H1 (cell line): ENCODE results near the gene MAPK8. TPM values are rescaled to one million over a fixed set of nuclear protein-coding genes. Genes with fewer than 3 reads are reported as not detected.

Experiments
- ASH2L ChIP-seq: fragments of 200-600, 300-600 bp; sonication (generic); IDR thresholded peaks from one replicate; pipeline ENCODE4 v1.7.1; 2017; ENCODE audit warnings: low read length
- ATF2 ChIP-seq: IDR thresholded peaks from 2 replicates; pipeline ENCODE4 v1.6.1; 2012; ENCODE audit warnings: low read length, inconsistent platforms
- BRCA1 ChIP-seq: IDR thresholded peaks from 2 replicates; pipeline ENCODE4 v1.6.1; 2012; ENCODE audit warnings: low read depth, low read length, improper control_type of control experiment
- CTBP2 ChIP-seq: IDR thresholded peaks from 2 replicates; pipeline ENCODE4 v1.7.0; 2011; ENCODE audit warnings: borderline replicate concordance, mild to moderate bottlenecking, moderate library complexity, mixed read lengths, low read length; ENCODE audit not compliant: insufficient read depth, insufficient read length
- EP300 ChIP-seq, 2 experiments: IDR thresholded peaks; 1 replicate in 1 of 2; 2 replicates in 1 of 2; pipeline ENCODE4 v1.6.1; 2011 to 2012; ENCODE audit warnings: low read depth in 2 of 2, low read length in 2 of 2, mild to moderate bottlenecking in 2 of 2, borderline replicate concordance in 1 of 2, inconsistent platforms in 1 of 2, moderate library complexity in 1 of 2
- GTF2F1 ChIP-seq: IDR thresholded peaks from 2 replicates; pipeline ENCODE4 v1.6.1; 2012; ENCODE audit warnings: low read depth, low read length, improper control_type of control experiment, borderline replicate concordance
- KDM1A ChIP-seq: fragments of 200-600, 300-600 bp; sonication (generic); IDR thresholded peaks from 2 replicates; pipeline ENCODE4 v1.7.1; 2016; ENCODE audit warnings: mild to moderate bottlenecking, low read length, borderline replicate concordance
- KDM4A ChIP-seq: IDR thresholded peaks from one replicate; pipeline ENCODE4 v1.7.1; 2012; ENCODE audit warnings: low read depth, mild to moderate bottlenecking, moderate library complexity, low read length, inconsistent platforms; ENCODE audit not compliant: severe bottlenecking
- NRF1 ChIP-seq: IDR thresholded peaks from 2 replicates; pipeline ENCODE4 v1.6.1; 2011; ENCODE audit warnings: mild to moderate bottlenecking, low read depth, low read length, improper control_type of control experiment
- PHF8 ChIP-seq: fragments of 200-600 bp; sonication (generic); conservative IDR thresholded peaks from 2 replicates; pipeline ENCODE4 v1.7.1; 2012; ENCODE audit warnings: low read depth, mild to moderate bottlenecking, inconsistent platforms, low read length, moderate library complexity
- POU5F1 ChIP-seq: IDR thresholded peaks from 2 replicates; pipeline ENCODE4 v1.6.1; 2011; ENCODE audit warnings: low read depth, mild to moderate bottlenecking, low read length, moderate library complexity
- RAD21 ChIP-seq, 2 experiments: IDR thresholded peaks in 1 of 2; conservative IDR thresholded peaks in 1 of 2; 2 replicates each; pipeline ENCODE4 v1.6.1; 2011; ENCODE audit warnings: low read depth in 2 of 2, low read length in 2 of 2, improper control_type of control experiment in 1 of 2, inconsistent platforms in 1 of 2, mild to moderate bottlenecking in 1 of 2, moderate library complexity in 1 of 2
- RFX5 ChIP-seq: IDR thresholded peaks from 2 replicates; pipeline ENCODE4 v1.6.1; 2011; ENCODE audit warnings: low read depth, low read length, improper control_type of control experiment, borderline replicate concordance
- SIN3A ChIP-seq, 2 experiments: IDR thresholded peaks in 1 of 2; conservative IDR thresholded peaks in 1 of 2; 2 replicates each; pipeline ENCODE4 v1.6.1; 2011 to 2012; ENCODE audit warnings: low read length in 2 of 2, improper control_type of control experiment in 1 of 2, low read depth in 1 of 2, mild to moderate bottlenecking in 1 of 2
- SIRT6 ChIP-seq: IDR thresholded peaks from one replicate; pipeline ENCODE4 v1.7.1; 2012; ENCODE audit warnings: low read length, inconsistent platforms
- SP1 ChIP-seq: IDR thresholded peaks from 2 replicates; pipeline ENCODE4 v1.6.1; 2011; ENCODE audit warnings: low read depth, low read length
- SRF ChIP-seq: IDR thresholded peaks from 2 replicates; pipeline ENCODE4 v1.6.1; 2011; ENCODE audit warnings: mild to moderate bottlenecking, low read depth, low read length, moderate library complexity
- SUZ12 ChIP-seq: fragments of 200-600 bp; sonication (generic); IDR thresholded peaks from 2 replicates; pipeline ENCODE4 v1.6.1; 2012; ENCODE audit warnings: mild to moderate bottlenecking, inconsistent platforms, low read length, moderate library complexity, mixed read lengths
- TAF1 ChIP-seq: IDR thresholded peaks from 2 replicates; pipeline ENCODE4 v1.6.1; 2011; ENCODE audit warnings: mild to moderate bottlenecking, low read depth, low read length
- TBP ChIP-seq: IDR thresholded peaks from 2 replicates; pipeline ENCODE4 v1.6.1; 2011; ENCODE audit warnings: low read depth, low read length, improper control_type of control experiment
- ZNF274 ChIP-seq: IDR thresholded peaks from 2 replicates; pipeline ENCODE4 v1.7.0; 2012; ENCODE audit warnings: low read length, borderline replicate concordance; ENCODE audit errors: extremely low read depth
- polyA plus RNA-seq, 7 experiments: library from polyadenylated mRNA; depleted of rRNA in 3 of 7; stranded (reverse) in 5 of 7; unstranded in 2 of 7; fragments of >200 nt in 5 of 7; fragments of 200-250 nt in 2 of 7; gene quantifications; 1 replicate in 5 of 7; 2 replicates in 1 of 7; 4 replicates in 1 of 7; pipeline versions ENCODE4 v1.2.1 to v1.2.3, GENCODE V29; 2011 to 2013; ENCODE audit warnings: missing spikeins in 2 of 7, mixed read lengths in 2 of 7
- total RNA-seq: library from RNA; stranded (reverse); fragmentation: NEBNext Ultra II Directional; extraction: Animal tissue kit (Norgen Biotek cat#: 25700); gene quantifications from 2 replicates; pipeline ENCODE4 v1.2.1, GENCODE V29; 2021

MAPK8 gene
- total and polyA plus RNA-seq, 2 of the 8 experiments (the other 6 are each of a cell fraction or from before 2014, with no cell fraction given), result 23.3 to 71.3 TPM

- no peak for TF ChIP-seq GTF2F1
- no peak for TF ChIP-seq POU5F1
- no peak for TF ChIP-seq ATF2
- no peak for TF ChIP-seq RAD21 (IDR thresholded peaks at IDR 0.05 in 1 of 2, conservative IDR thresholded peaks at IDR 0.05 in 1 of 2; ENCODE audit: low read depth in 2 of 2, low read length in 2 of 2)
- no peak for TF ChIP-seq TBP
- no peak for TF ChIP-seq EP300 (IDR thresholded peaks at IDR 0.05; ENCODE audit: borderline replicate concordance in 1 of 2, low read depth in 2 of 2, low read length in 2 of 2)
- no peak for TF ChIP-seq SIRT6
- TF ChIP-seq TAF1, result 0 out of 2 replicates have a peak, but pooled peaks have one; percentile 25
- TF ChIP-seq NRF1, result no peak
- TF ChIP-seq PHF8, result peak; percentile 16; the same call in 1 of the 2 replicates
- peak; percentile 51 for TF ChIP-seq ASH2L
- TF ChIP-seq SRF, result no peak
- no peak for TF ChIP-seq SUZ12
- no peak for TF ChIP-seq BRCA1
- peak; percentile 57 to 63; a peak in 2 of 4 replicates for TF ChIP-seq SIN3A (conservative IDR thresholded peaks at IDR 0.05 in 1 of 2, IDR thresholded peaks at IDR 0.05 in 1 of 2; ENCODE audit: low read depth in 1 of 2, low read length in 2 of 2)
- TF ChIP-seq RFX5, result no peak
- TF ChIP-seq SP1, result no peak
- no peak for TF ChIP-seq KDM1A
- TF ChIP-seq CTBP2, result no peak
- TF ChIP-seq ZNF274, result no peak
- TF ChIP-seq KDM4A, result peak; percentile 78
Observed at GRCh38 chr10:48306870-48307710, 613 bp downstream of the MAPK8 start (continued).
